HepG2 (cell line): ENCODE results near the gene CYP46A1. TPM values are rescaled to one million over a fixed set of nuclear protein-coding genes. Genes with fewer than 3 reads are reported as not detected.

Source experiments
- ATAC-seq: fragments of 200-7000 bp; cut with Tn5 transposase; 3 replicates; pipeline ENCODE4 v1.9.1; 2020; ENCODE audit warnings: mild to moderate bottlenecking, moderate library complexity
- BruUV-seq: library from RNA; stranded (reverse); fragments of 400-500 nt; replicated peaks from 2 replicates; lab custom pipeline; 2021; lab: Mats Ljungman, UMichigan
- CTCF ChIA-PET: fragments of 300-600 bp; formaldehyde crosslinking; extraction: SDS; loops from one replicate; lab custom pipeline; 2021; ENCODE audit warnings: low total read pairs, inconsistent platforms, low intra/inter-chr PET ratio; lab: Yijun Ruan, JAX
- POLR2A ChIA-PET: fragments of 350-600 bp; sonication (Branson Sonifier 250); formaldehyde crosslinking; loops from one replicate; lab custom pipeline; 2020; ENCODE audit warnings: antibody characterized with exemption, inconsistent platforms; lab: Yijun Ruan, JAX
- DNase-seq: peaks from one replicate; pipeline ENCODE4 v3.0.0-alpha.2; 2015; ENCODE audit warnings: low spot score
- FAIRE-seq: peaks from 3 replicates; lab custom pipeline; 2011; peaks lifted over from hg19 to GRCh38; lab: Jason Lieb, UNC
- H2AFZ ChIP-seq: one replicate; pipeline ENCODE4 v1.6.1; 2011; ENCODE audit warnings: low read length, inconsistent platforms
- H3K27ac ChIP-seq: fragments of 300-600 bp; 3 replicates; pipeline ENCODE4 v1.8.0; 2011; ENCODE audit warnings: mixed run types, mild to moderate bottlenecking, mixed read lengths, low read length, inconsistent platforms; ENCODE audit not compliant: insufficient read depth; ENCODE audit errors: extremely low read length
- H3K27me3 ChIP-seq, 2 experiments: fragments of 200-600 bp in 1 of 2; 2 replicates in 1 of 2; 3 replicates in 1 of 2; pipeline versions ENCODE4 v1.6.0 to v1.8.0; 2011; ENCODE audit warnings: low read length in 2 of 2, mild to moderate bottlenecking in 2 of 2, moderate library complexity in 2 of 2, inconsistent platforms in 1 of 2; ENCODE audit not compliant: insufficient read depth in 2 of 2, control insufficient read depth in 1 of 2
- H3K36me3 ChIP-seq, 2 experiments: fragments of 200-600 bp in 1 of 2; replicated peaks in 1 of 2; 2 replicates in 1 of 2; 3 replicates in 1 of 2; pipeline versions ENCODE4 v1.5.1 to v1.8.0; 2011; ENCODE audit warnings: low read length in 2 of 2, inconsistent platforms in 1 of 2; ENCODE audit not compliant: insufficient read depth in 2 of 2, control insufficient read depth in 1 of 2
- H3K4me1 ChIP-seq: 2 replicates; pipeline ENCODE4 v1.5.1; 2012; ENCODE audit warnings: low read length, inconsistent platforms; ENCODE audit not compliant: insufficient read depth
- H3K4me2 ChIP-seq: 2 replicates; pipeline ENCODE4 v1.6.0; 2011; ENCODE audit warnings: low read depth, low read length, inconsistent platforms
- H3K4me3 ChIP-seq, 3 experiments: fragments of 200-600 bp in 1 of 3; sonication (generic), shearing (Covaris generic) in 1 of 3; replicated peaks in 1 of 3; 2 replicates each; pipeline ENCODE4 v1.5.1; 2011 to 2016; ENCODE audit warnings: low read length in 3 of 3, inconsistent platforms in 2 of 3, low read depth in 2 of 3, mild to moderate bottlenecking in 2 of 3, control low read depth in 1 of 3, mixed read lengths in 1 of 3; ENCODE audit not compliant: insufficient read depth in 1 of 3
- H3K79me2 ChIP-seq: one replicate; pipeline ENCODE4 v1.6.1; 2011; ENCODE audit warnings: low read length, inconsistent platforms; ENCODE audit not compliant: insufficient read depth
- H3K9ac ChIP-seq: 2 replicates; pipeline ENCODE4 v1.6.0; 2011; ENCODE audit warnings: mild to moderate bottlenecking, low read depth, low read length, inconsistent platforms; ENCODE audit not compliant: insufficient read depth
- H3K9me3 ChIP-seq: 2 replicates; pipeline ENCODE4 v1.5.1; 2012; ENCODE audit warnings: mild to moderate bottlenecking, low read length
- H4K20me1 ChIP-seq: 2 replicates; pipeline ENCODE4 v1.6.0; 2011; ENCODE audit warnings: inconsistent platforms, mild to moderate bottlenecking, low read length, moderate library complexity; ENCODE audit not compliant: insufficient read depth
- CBFB ChIP-seq: sonication (generic); formaldehyde crosslinking; IDR thresholded peaks from 2 replicates; pipeline ENCODE4 v1.4.0; 2020; ENCODE audit warnings: missing genetic modification reagents
- CEBPB ChIP-seq: IDR thresholded peaks from 2 replicates; pipeline ENCODE4 v1.6.1; 2011; ENCODE audit warnings: low read depth, low read length, improper control_type of control experiment, borderline replicate concordance
- IKZF4 ChIP-seq: sonication (generic); formaldehyde crosslinking; IDR thresholded peaks from 2 replicates; pipeline ENCODE4 v1.5.1; 2020; ENCODE audit warnings: borderline replicate concordance, mild to moderate bottlenecking, low read depth, missing genetic modification reagents; ENCODE audit errors: not compliant biosample characterization
- MAF1 ChIP-seq: sonication (generic); formaldehyde crosslinking; IDR thresholded peaks from 2 replicates; pipeline ENCODE4 v1.5.0; 2020; ENCODE audit warnings: missing genetic modification reagents, borderline replicate concordance
- MYNN ChIP-seq: sonication (generic); formaldehyde crosslinking; IDR thresholded peaks from 2 replicates; pipeline ENCODE4 v1.4.0; 2020; ENCODE audit warnings: mild to moderate bottlenecking, low read depth, missing genetic modification reagents
- SSRP1 ChIP-seq: IDR thresholded peaks from 2 replicates; pipeline ENCODE4 v1.6.1; 2016; ENCODE audit warnings: control low read depth
- ZBTB7A ChIP-seq: sonication (generic); formaldehyde crosslinking; IDR thresholded peaks from 2 replicates; pipeline ENCODE4 v1.8.0; 2022; ENCODE audit warnings: mild to moderate bottlenecking, missing genetic modification reagents
- ZFP37 ChIP-seq: sonication (generic); formaldehyde crosslinking; IDR thresholded peaks from 2 replicates; pipeline ENCODE4 v1.4.0; 2020; ENCODE audit warnings: missing genetic modification reagents, borderline replicate concordance
- ZNF180 ChIP-seq: sonication (generic); formaldehyde crosslinking; IDR thresholded peaks from 2 replicates; pipeline ENCODE4 v1.4.0; 2020; ENCODE audit warnings: low read depth, missing genetic modification reagents, borderline replicate concordance
- ZNF772 ChIP-seq: sonication (generic); formaldehyde crosslinking; IDR thresholded peaks from 2 replicates; pipeline ENCODE4 v1.5.0; 2020; ENCODE audit warnings: mild to moderate bottlenecking, missing genetic modification reagents
- ZSCAN22 ChIP-seq: sonication (generic); formaldehyde crosslinking; IDR thresholded peaks from 2 replicates; pipeline ENCODE4 v1.4.0; 2020; ENCODE audit warnings: mild to moderate bottlenecking, missing genetic modification reagents
- WGBS: methylation state at CpG from one replicate; pipeline ENCODE4 v1.1.6; 2017; ENCODE audit warnings: low lambda C conversion rate; 5-methylcytosine and 5-hydroxymethylcytosine counted together
- in situ Hi-C: cut with HindIII; loops from 2 replicates; pipeline ENCODE4 v1.10.0; 2017; ENCODE audit warnings: low pct_unique_long_range_greater_than_20kb; ENCODE audit not compliant: extremely low pct_ligation_motif_present
- intact Hi-C: fragments of 100-400 bp; cut with micrococcal nuclease; formaldehyde crosslinking; loops from one replicate; pipeline ENCODE4 v1.10.0; 2022; ENCODE audit not compliant: unreplicated experiment
- polyA plus RNA-seq, 8 experiments: library from polyadenylated mRNA; depleted of rRNA in 3 of 8; stranded (reverse) in 7 of 8; unstranded in 1 of 8; fragments of >200 nt; fragmentation: Illumina TruSeq in 4 of 8; extraction: Trizol in 4 of 8; gene quantifications; 2 replicates each; pipeline versions ENCODE4 v1.2.1 to v1.2.3, GENCODE V29; 2011 to 2016; ENCODE audit warnings: low read depth in 4 of 8, missing spikeins in 1 of 8, mixed read lengths in 1 of 8; ENCODE audit not compliant: insufficient read depth in 1 of 8
- total RNA-seq, 5 experiments: library from RNA; depleted of rRNA; stranded (reverse); fragments of >200 nt; fragmentation: Illumina TruSeq; extraction: Trizol; gene quantifications; 2 replicates each; pipeline ENCODE4 v1.2.3, GENCODE V29; 2016; ENCODE audit warnings: low read depth in 1 of 5
- TF ChIP-seq, protein P1 (sequence below): sonication (generic); formaldehyde crosslinking; IDR thresholded peaks from 2 replicates; pipeline ENCODE4 v1.4.0; 2020; ENCODE audit warnings: missing genetic modification reagents, mild to moderate bottlenecking, borderline replicate concordance
- TF ChIP-seq, protein P2 (sequence below), 2 experiments: sonication (generic) in 1 of 2; formaldehyde crosslinking in 1 of 2; IDR thresholded peaks; 2 replicates each; pipeline versions ENCODE4 v1.4.0 to v1.6.1; 2018 to 2020; ENCODE audit warnings: missing genetic modification reagents in 2 of 2, borderline replicate concordance in 1 of 2, low read depth in 1 of 2, mild to moderate bottlenecking in 1 of 2, missing biosample characterization in 1 of 2
- TF ChIP-seq, protein P3 (sequence below): sonication (generic); formaldehyde crosslinking; IDR thresholded peaks from 2 replicates; pipeline ENCODE4 v1.5.1; 2020; ENCODE audit warnings: missing genetic modification reagents, mild to moderate bottlenecking, borderline replicate concordance
- TF ChIP-seq, protein P4 (sequence below): sonication (generic); formaldehyde crosslinking; IDR thresholded peaks from 2 replicates; pipeline ENCODE4 v1.8.0; 2022; ENCODE audit warnings: missing genetic modification reagents, mild to moderate bottlenecking, moderate library complexity, borderline replicate concordance

The CYP46A1 gene
- total and polyA plus RNA-seq, 2 of the 13 experiments (the other 11 are each of a cell fraction or from before 2014, with no cell fraction given), result not detected

DNA sequence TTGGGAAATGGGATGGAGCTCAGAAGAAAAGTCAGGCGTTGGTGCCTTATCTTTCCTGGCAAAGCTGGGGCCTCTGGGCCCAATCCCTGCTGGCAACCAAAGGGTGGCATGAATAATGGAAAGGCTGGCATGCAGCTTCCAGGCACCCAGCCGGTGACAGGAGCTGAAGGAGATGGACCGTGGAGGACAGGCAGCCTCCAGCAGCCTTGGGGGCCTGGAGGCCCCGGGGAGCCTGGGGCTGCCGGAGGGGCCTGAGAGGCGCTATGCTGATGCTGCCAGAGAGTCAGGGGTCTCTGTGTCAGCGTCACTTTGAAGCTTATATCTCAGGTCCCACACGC, 70.9 kb downstream of the CYP46A1 start:
- H3K27me3 ChIP-seq, result peaks cover 6 to 76% of the 10 kb centered on the region in 2 experiments; a peak in 3 of 5 replicates
- CTCF ChIA-PET, result no interaction called here
- H2AFZ ChIP-seq, result no peak overlapping the region
- 49% methylated on average over 6 of the region's 8 CpGs for WGBS
- no peaks in the 10 kb centered on the region for H3K36me3 ChIP-seq
- in situ Hi-C loops (no loop called here), intact Hi-C loops (no loop called here)
- FAIRE-seq (no peak), ATAC-seq (no peak), DNase-seq (no peak)
- H3K4me3 ChIP-seq, result no peak overlapping the region
- no peak overlapping the region for H3K27ac ChIP-seq
- no peak overlapping the region for H3K9ac ChIP-seq
- H3K4me1 ChIP-seq, result peaks cover 6% of the 10 kb centered on the region; the same call in 1 of the 2 replicates
- no TSS peak for BruUV-seq
- H3K79me2 ChIP-seq, result no peaks in the 10 kb centered on the region
- no peaks in the 10 kb centered on the region for H3K9me3 ChIP-seq
- no peak overlapping the region for H3K4me2 ChIP-seq
- POLR2A ChIA-PET, result no interaction called here
- H4K20me1 ChIP-seq, result no peaks in the 10 kb centered on the region
- TF ChIP-seq ZNF772 (no peak), MAF1 (CRISPR knock-in tag) (no peak), CBFB (CRISPR knock-in tag) (no peak), ZFP37 (CRISPR knock-in tag) (no peak), ZSCAN22 (CRISPR knock-in tag) (no peak), MYNN (CRISPR knock-in tag) (no peak), ZNF180 (no peak), SSRP1 (CRISPR knock-in tag) (no peak), IKZF4 (CRISPR knock-in tag) (no peak), CEBPB (no peak), ZBTB7A (CRISPR knock-in tag) (no peak)
- TF ChIP-seq, protein P1, sequence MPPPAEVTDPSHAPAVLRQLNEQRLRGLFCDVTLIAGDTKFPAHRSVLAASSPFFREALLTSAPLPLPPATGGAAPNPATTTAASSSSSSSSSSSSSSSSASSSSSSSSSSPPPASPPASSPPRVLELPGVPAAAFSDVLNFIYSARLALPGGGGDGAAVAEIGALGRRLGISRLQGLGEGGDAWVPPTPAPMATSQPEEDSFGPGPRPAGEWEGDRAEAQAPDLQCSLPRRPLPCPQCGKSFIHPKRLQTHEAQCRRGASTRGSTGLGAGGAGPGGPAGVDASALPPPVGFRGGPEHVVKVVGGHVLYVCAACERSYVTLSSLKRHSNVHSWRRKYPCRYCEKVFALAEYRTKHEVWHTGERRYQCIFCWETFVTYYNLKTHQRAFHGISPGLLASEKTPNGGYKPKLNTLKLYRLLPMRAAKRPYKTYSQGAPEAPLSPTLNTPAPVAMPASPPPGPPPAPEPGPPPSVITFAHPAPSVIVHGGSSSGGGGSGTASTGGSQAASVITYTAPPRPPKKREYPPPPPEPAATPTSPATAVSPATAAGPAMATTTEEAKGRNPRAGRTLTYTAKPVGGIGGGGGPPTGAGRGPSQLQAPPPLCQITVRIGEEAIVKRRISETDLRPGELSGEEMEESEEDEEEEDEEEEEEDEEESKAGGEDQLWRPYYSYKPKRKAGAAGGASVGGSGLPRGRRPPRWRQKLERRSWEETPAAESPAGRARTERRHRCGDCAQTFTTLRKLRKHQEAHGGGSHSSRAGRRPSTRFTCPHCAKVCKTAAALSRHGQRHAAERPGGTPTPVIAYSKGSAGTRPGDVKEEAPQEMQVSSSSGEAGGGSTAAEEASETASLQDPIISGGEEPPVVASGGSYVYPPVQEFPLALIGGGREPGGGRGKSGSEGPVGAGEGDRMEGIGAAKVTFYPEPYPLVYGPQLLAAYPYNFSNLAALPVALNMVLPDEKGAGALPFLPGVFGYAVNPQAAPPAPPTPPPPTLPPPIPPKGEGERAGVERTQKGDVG (CRISPR knock-in tag), result no peak
- TF ChIP-seq, protein P2, sequence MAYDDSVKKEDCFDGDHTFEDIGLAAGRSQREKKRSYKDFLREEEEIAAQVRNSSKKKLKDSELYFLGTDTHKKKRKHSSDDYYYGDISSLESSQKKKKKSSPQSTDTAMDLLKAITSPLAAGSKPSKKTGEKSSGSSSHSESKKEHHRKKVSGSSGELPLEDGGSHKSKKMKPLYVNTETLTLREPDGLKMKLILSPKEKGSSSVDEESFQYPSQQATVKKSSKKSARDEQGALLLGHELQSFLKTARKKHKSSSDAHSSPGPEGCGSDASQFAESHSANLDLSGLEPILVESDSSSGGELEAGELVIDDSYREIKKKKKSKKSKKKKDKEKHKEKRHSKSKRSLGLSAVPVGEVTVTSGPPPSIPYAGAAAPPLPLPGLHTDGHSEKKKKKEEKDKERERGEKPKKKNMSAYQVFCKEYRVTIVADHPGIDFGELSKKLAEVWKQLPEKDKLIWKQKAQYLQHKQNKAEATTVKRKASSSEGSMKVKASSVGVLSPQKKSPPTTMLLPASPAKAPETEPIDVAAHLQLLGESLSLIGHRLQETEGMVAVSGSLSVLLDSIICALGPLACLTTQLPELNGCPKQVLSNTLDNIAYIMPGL (CRISPR knock-in tag; IDR thresholded peaks at IDR 0.05; ENCODE audit: borderline replicate concordance in 1 of 2, low read depth in 1 of 2), result no peak
- TF ChIP-seq, protein P3, sequence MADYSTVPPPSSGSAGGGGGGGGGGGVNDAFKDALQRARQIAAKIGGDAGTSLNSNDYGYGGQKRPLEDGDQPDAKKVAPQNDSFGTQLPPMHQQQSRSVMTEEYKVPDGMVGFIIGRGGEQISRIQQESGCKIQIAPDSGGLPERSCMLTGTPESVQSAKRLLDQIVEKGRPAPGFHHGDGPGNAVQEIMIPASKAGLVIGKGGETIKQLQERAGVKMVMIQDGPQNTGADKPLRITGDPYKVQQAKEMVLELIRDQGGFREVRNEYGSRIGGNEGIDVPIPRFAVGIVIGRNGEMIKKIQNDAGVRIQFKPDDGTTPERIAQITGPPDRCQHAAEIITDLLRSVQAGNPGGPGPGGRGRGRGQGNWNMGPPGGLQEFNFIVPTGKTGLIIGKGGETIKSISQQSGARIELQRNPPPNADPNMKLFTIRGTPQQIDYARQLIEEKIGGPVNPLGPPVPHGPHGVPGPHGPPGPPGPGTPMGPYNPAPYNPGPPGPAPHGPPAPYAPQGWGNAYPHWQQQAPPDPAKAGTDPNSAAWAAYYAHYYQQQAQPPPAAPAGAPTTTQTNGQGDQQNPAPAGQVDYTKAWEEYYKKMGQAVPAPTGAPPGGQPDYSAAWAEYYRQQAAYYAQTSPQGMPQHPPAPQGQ (CRISPR knock-in tag), result no peak
- TF ChIP-seq, protein P4, sequence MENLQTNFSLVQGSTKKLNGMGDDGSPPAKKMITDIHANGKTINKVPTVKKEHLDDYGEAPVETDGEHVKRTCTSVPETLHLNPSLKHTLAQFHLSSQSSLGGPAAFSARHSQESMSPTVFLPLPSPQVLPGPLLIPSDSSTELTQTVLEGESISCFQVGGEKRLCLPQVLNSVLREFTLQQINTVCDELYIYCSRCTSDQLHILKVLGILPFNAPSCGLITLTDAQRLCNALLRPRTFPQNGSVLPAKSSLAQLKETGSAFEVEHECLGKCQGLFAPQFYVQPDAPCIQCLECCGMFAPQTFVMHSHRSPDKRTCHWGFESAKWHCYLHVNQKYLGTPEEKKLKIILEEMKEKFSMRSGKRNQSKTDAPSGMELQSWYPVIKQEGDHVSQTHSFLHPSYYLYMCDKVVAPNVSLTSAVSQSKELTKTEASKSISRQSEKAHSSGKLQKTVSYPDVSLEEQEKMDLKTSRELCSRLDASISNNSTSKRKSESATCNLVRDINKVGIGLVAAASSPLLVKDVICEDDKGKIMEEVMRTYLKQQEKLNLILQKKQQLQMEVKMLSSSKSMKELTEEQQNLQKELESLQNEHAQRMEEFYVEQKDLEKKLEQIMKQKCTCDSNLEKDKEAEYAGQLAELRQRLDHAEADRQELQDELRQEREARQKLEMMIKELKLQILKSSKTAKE (CRISPR knock-in tag), result no peak
